NCI-H446 (cell line): ENCODE measurements around the gene MECR.
"Not testable (repeated sequence)": the region's sequence is repeated elsewhere in the genome, so short reads cannot be mapped to it uniquely, and the experiment has no call there.

Experiments used
- DNase-seq, 2 experiments: peaks; one replicate each; lab custom pipeline; 2025; lab: John Stamatoyannopoulos, UW

MECR gene

DNA sequence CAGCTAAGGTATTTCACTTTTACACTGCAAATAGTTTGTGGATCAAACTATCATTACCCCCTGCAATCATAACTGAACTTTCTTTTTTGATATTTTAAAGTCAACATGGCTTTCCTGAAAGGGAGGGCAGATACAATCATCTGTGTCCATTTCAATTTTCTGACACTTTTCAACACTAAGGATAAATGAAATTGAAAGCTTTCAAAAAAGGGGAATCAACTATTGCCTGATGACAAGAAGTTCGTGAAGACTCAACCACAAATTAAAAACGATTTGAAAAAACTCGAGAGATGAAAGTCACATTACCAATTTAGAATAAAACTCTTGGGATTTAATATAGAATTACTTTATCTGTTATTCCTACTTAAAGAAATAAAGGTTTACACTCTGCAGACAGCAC lies 60.8 kb downstream of the MECR start:
- DNase-seq, result no peak

DNA sequence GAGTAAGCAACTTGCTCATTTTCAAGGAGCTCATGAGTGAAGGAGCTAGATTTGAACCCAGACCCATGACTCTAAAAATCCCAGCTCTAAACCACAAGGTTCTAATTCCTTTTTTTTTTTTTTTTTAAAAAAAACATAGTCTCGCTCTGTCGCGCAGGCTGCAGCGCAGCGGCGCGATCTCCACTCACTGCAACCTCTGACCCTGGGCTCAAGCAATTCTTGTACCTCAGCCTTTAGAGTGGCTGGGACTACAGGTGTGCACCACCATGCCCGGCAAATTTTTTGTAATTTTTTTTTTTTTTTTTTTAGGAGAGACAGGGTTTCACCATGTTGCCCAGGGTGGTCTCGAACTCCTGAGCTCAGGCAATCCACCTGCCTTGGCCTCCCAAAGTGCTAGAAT lies 62.8 kb downstream of the MECR start:
- DNase-seq, result no peak

DNA sequence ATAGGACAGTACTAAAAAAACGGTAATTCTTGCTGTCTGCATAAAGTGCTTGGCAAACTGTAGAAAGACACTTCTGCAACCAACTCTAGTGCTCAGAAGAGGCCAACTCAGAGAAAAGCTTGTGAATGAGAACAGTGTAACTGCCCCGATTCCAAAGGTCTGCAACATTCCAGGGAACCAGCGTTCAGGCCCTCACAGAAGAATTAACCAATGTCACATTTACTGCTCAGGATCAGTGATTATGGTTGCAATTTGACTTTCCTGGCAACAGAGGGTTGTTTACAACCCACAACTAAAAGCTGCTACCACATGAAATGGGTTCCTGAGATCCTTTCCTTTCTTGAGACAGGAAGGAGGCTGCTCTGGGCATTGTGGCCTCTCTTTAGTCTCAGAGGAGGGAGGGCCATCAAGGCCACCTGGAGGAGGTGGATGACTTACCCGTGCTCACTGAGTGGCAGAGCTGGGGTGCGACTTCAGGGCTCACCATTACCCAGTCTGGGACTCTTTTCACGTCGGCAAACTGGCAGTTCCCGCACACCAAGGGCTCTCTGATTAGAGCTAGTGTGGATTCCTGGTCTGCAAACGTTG lies 64.3 kb downstream of the MECR start:
- no peak for DNase-seq

DNA sequence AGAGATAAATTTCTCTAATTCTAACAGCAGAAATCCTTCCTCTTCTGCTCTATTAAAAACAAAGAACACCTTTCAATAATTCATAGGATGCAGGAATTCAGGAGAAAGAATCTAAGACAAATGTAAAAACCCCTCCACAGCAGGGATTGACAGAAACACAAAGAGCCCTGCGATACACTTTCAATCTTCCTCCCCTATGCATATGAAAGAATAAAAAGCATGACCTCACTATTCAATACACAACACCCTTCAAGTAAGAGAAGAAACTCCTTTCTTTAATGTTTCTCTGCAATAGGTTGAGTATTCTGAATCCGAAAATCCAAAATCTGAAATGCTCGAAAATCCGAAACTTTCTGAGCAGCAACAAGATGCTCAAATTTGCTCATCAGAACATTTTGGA lies 66.1 kb downstream of the MECR start:
- no peak for DNase-seq

GRCh38 chr1:29162476-29163138 lies 68.1 kb downstream of the MECR start:
- DNase-seq, result no peak

GRCh38 chr1:29162025-29162424 lies 68.7 kb downstream of the MECR start:
- no peak for DNase-seq

DNA sequence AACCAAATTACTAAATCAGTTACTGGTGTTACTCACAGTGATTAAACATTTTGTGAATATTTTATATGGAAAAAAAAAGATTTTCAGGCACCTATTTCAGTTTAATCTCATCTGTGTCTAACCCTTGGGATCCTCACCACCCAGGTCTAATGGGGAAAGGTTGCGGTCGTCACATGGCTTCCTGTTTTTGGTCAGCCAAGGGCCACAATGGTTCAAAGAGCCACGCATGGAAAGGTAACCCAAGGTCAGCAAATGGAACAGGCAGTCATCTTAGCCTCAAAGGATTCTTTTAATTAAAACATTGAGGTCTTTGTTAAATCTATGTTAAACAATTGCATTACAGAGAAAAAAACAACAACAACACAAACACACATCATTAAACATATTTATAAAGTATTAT lies 71.0 kb downstream of the MECR start:
- DNase-seq, result no peak

DNA sequence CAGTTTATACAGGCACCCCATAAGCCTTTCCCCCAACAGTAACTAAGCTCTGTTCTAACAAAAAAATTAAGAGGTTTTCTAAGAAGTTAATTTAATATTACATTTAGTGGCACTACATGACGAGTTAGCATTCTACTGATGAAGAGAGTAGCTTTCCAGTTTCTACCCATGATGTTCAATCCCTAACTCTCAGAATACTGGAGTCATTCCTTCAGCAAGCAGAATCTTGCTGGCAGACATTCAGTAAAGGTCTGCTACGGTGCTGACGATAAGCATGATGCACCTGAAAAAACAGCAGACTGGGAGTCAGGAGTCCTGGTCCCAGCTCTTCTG lies 73.5 kb downstream of the MECR start:
- DNase-seq, result no peak

DNA sequence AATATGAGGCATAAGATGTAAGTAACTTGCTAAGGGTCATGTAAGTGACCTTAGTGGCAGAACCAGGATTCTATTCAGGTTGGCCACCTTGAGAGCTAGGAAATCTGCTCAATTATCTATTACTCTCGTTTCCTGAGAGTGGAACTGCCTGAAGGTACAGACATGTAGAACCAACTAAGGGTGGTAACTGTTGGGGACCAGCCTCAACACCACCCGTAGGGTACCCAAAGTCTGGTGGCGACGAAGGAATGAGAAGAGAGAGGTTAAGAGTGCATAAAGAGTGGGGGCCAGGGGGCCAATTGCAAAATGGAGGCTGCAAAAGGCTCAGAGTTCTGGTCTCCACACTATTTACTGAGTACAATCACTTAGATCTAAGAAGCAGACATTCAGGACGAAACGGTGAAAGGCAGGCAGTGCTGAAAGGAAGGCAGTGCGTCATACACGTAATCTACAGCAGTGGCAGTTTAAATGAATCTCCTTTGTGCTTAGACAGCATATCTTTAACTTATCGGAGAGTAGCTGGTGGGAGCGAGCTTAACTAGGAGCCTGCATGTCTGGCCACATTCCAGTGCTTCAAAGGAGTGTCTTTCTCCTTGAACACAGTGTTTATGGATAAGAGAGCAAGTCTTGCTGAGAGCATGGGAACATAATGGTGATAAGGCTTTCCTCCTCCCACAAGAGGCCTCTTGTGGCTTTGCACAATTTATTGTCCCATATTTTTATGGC lies 74.0 kb downstream of the MECR start:
- DNase-seq, result no peak

- DNase-seq, result no peak
These were observed 78.5 kb downstream of the MECR start for GRCh38 chr1:29152046-29152805.

DNA sequence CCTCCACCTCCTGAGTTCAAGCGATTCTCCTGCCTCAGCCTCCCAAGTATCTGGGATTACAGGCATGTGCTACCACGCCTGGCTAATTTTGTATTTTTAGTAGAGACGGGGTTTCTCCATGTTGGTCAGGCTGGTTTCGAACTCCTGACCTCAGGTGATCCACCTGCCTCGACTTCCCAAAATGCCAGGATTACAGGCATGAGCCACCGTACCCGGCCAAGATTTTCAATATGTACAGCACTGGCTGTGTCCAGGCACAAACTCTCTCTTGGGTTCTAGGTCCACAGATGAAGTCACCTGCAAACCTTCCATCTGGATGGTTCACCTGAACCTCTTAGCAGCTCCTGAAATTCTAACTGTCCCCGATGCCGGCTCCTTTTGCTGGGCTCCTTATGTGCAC lies 80.4 kb downstream of the MECR start:
- DNase-seq, result not testable (repeated sequence)

- DNase-seq, result no peak
These were observed 81.9 kb downstream of the MECR start for GRCh38 chr1:29148656-29149491.

DNA sequence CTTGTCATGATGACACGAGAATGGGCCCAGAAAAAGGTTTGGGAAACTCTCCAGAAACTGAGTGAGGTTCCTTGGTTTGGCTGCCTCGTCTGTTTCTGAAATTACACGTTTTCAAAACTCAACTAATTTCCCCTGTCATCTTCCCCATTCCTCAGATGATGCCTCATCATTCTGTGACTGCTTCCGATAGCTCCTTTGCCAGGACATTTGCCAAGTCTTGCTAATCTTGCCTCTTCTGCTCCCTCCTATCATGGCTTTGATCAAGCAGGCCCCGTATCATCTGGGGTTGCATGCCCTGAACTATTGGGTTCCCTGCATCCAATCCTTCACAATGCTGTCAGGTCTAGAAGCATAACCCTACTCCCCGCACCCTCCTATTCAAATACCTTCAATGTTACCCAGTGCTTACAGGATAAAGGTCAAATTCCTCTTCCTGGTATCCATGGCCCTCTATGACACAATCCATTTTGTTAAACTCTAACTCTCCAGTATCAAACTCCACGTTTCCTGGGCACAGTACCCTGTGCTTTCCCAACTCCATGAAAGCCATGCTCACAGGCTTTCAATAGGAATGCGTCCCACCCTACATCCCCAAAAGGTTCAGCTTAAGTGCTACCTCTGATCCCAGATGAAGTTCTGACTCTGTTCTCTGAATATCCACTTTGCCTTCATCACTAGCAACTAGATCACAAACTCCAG lies 84.8 kb downstream of the MECR start:
- no peak for DNase-seq

DNA sequence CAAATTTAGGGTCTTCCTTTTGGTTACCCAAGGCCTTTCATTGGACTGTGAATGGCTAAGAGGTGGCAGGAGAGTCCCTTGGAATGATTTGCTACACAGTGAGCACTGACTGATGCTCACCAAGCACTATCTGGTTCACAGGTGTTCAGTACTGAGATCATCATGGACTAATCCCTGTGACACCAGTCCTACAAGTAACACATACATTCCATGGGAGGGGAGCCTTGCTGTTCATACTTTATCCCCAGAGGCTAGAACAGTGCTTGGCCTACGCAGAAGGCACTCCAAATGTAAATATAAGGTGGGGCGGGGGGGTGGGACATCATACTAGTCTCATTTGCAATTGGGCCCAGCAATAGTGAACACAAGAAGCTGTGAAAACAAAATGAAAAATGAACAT lies 86.6 kb downstream of the MECR start:
- DNase-seq, result no peak

GRCh38 chr1:29142714-29143113 lies 88.0 kb downstream of the MECR start:
- no peak for DNase-seq
